IMR-90 (cell line): Measurements from ENCODE around the gene GMPR. TPM values are rescaled to one million over a fixed set of nuclear protein-coding genes. Genes with fewer than 3 reads are reported as not detected.

ENCODE experiments used
- ATAC-seq: fragments of 200-7000 bp; cut with Tn5 transposase; 2 replicates; pipeline ENCODE4 v1.9.1; 2020; ENCODE audit warnings: low read depth, mild to moderate bottlenecking, moderate library complexity
- BruUV-seq: library from RNA; stranded (reverse); fragments of 400-500 nt; replicated peaks from 2 replicates; lab custom pipeline; 2021; lab: Mats Ljungman, UMichigan
- CTCF ChIA-PET: fragments of 300-600 bp; formaldehyde crosslinking; extraction: SDS; loops from one replicate; lab custom pipeline; 2021; ENCODE audit warnings: antibody characterized with exemption; lab: Yijun Ruan, JAX
- POLR2A ChIA-PET: fragments of 300-600 bp; sonication (Branson Sonifier 250); formaldehyde crosslinking; loops from one replicate; lab custom pipeline; 2022; ENCODE audit warnings: antibody characterized with exemption; ENCODE audit not compliant: unreplicated experiment; lab: Charles Lee
- DNase-seq: peaks from one replicate; pipeline ENCODE4 v3.0.0; 2013
- H2AFZ ChIP-seq: replicated peaks from 2 replicates; pipeline ENCODE3; 2013; ENCODE audit warnings: low read length, mild to moderate bottlenecking; ENCODE audit not compliant: poor library complexity
- H2AK5ac ChIP-seq: 2 replicates; pipeline ENCODE4 v1.6.1; 2013; ENCODE audit warnings: low read depth, low read length, inconsistent platforms
- H2AK9ac ChIP-seq: replicated peaks from 2 replicates; pipeline ENCODE3; 2013; ENCODE audit warnings: mild to moderate bottlenecking, low read depth, low read length, moderate library complexity; ENCODE audit not compliant: poor library complexity
- H2BK120ac ChIP-seq: 2 replicates; pipeline ENCODE4 v1.6.1; 2013; ENCODE audit warnings: low read depth, low read length, inconsistent platforms
- H2BK15ac ChIP-seq: 3 replicates; pipeline ENCODE4 v1.6.1; 2013; ENCODE audit warnings: low read depth, low read length, inconsistent platforms
- H2BK20ac ChIP-seq: 2 replicates; pipeline ENCODE4 v1.6.1; 2013; ENCODE audit warnings: low read depth, mild to moderate bottlenecking, inconsistent platforms, low read length, moderate library complexity
- H2BK5ac ChIP-seq: 2 replicates; pipeline ENCODE4 v1.6.1; 2013; ENCODE audit warnings: mild to moderate bottlenecking, low read depth, low read length, inconsistent platforms; ENCODE audit not compliant: poor library complexity, severe bottlenecking
- H3K14ac ChIP-seq: replicated peaks from 2 replicates; pipeline ENCODE4 v1.6.1; 2013; ENCODE audit warnings: low read depth, low read length, inconsistent platforms
- H3K18ac ChIP-seq: 2 replicates; pipeline ENCODE4 v1.6.1; 2013; ENCODE audit warnings: low read depth, low read length, control low read depth
- H3K23ac ChIP-seq: 2 replicates; pipeline ENCODE4 v1.6.1; 2013; ENCODE audit warnings: low read depth, low read length, inconsistent platforms
- H3K27ac ChIP-seq: 2 replicates; pipeline ENCODE4 v1.5.1; 2013; ENCODE audit warnings: mild to moderate bottlenecking, control low read depth, low read length; ENCODE audit not compliant: insufficient read depth
- H3K27me3 ChIP-seq: 2 replicates; pipeline ENCODE4 v1.6.1; 2013; ENCODE audit warnings: low read length; ENCODE audit not compliant: control insufficient read depth, insufficient read depth
- H3K36me3 ChIP-seq: 2 replicates; pipeline ENCODE4 v1.6.1; 2013; ENCODE audit warnings: low read length, mixed read lengths; ENCODE audit not compliant: control insufficient read depth, insufficient read depth
- H3K4ac ChIP-seq: 2 replicates; pipeline ENCODE4 v1.6.1; 2013; ENCODE audit warnings: low read depth, low read length, inconsistent platforms
- H3K4me1 ChIP-seq: 2 replicates; pipeline ENCODE4 v1.6.1; 2013; ENCODE audit warnings: low read length, mixed read lengths; ENCODE audit not compliant: control insufficient read depth, insufficient read depth
- H3K4me2 ChIP-seq: 2 replicates; pipeline ENCODE4 v1.6.1; 2013; ENCODE audit warnings: low read depth, mild to moderate bottlenecking, control low read depth, low read length, moderate library complexity
- H3K4me3 ChIP-seq: 2 replicates; pipeline ENCODE4 v1.5.1; 2013; ENCODE audit warnings: low read depth, mild to moderate bottlenecking, control low read depth, low read length, moderate library complexity; ENCODE audit not compliant: insufficient read depth
- H3K56ac ChIP-seq: 2 replicates; pipeline ENCODE4 v1.6.1; 2013; ENCODE audit warnings: low read length, inconsistent platforms; ENCODE audit not compliant: insufficient read depth; ENCODE audit errors: extremely low read depth
- H3K79me1 ChIP-seq, 2 experiments: 2 replicates each; pipeline ENCODE4 v1.6.1; 2013; ENCODE audit warnings: low read length in 2 of 2, inconsistent platforms in 1 of 2, low read depth in 1 of 2
- H3K9ac ChIP-seq: 2 replicates; pipeline ENCODE4 v1.6.1; 2013; ENCODE audit warnings: low read depth, low read length, control low read depth
- H3K9me1 ChIP-seq: 2 replicates; pipeline ENCODE4 v1.6.1; 2013; ENCODE audit warnings: low read length, inconsistent platforms; ENCODE audit not compliant: insufficient read depth
- H3K9me3 ChIP-seq: 2 replicates; pipeline ENCODE4 v1.6.1; 2013; ENCODE audit warnings: low read length; ENCODE audit not compliant: control insufficient read depth, insufficient read depth
- H4K20me1 ChIP-seq: 2 replicates; pipeline ENCODE4 v1.6.1; 2013; ENCODE audit warnings: low read length, inconsistent platforms; ENCODE audit not compliant: insufficient read depth
- H4K5ac ChIP-seq: 2 replicates; pipeline ENCODE4 v1.6.1; 2013; ENCODE audit warnings: mild to moderate bottlenecking, low read depth, low read length, control low read depth
- H4K8ac ChIP-seq, 2 experiments: 2 replicates each; pipeline ENCODE4 v1.6.1; 2013; ENCODE audit warnings: low read depth in 2 of 2, low read length in 2 of 2, control low read depth in 1 of 2, inconsistent platforms in 1 of 2
- H4K91ac ChIP-seq: 2 replicates; pipeline ENCODE4 v1.6.1; 2013; ENCODE audit warnings: low read depth, low read length, inconsistent platforms; ENCODE audit not compliant: insufficient read depth
- RCOR1 ChIP-seq: IDR thresholded peaks from 2 replicates; pipeline ENCODE4 v1.6.1; 2012; ENCODE audit warnings: mild to moderate bottlenecking, low read length, improper control_type of control experiment; ENCODE audit not compliant: insufficient replicate concordance
- SMC3 ChIP-seq: fragments of 150-350 bp; IDR thresholded peaks from 2 replicates; pipeline ENCODE4 v1.6.1; 2016; ENCODE audit warnings: low read depth, mild to moderate bottlenecking, antibody characterized with exemption, low read length, moderate library complexity
- WGBS, 2 experiments: methylation state at CpG; one replicate each; pipeline versions ENCODE4 v1.1.5 to v1.1.7; 2013; ENCODE audit warnings: missing lambda C conversion rate in 2 of 2; ENCODE audit not compliant: insufficient read length in 1 of 2; ENCODE audit errors: extremely low coverage in 2 of 2; 5-methylcytosine and 5-hydroxymethylcytosine counted together
- dilution Hi-C: fragments of 300-500 bp; cut with HindIII; formaldehyde crosslinking; loops from one replicate; pipeline ENCODE4 v1.14.3; 2018; ENCODE audit warnings: low sequenced_read_pairs; ENCODE audit not compliant: unreplicated experiment
- in situ Hi-C: fragments of 300-500 bp; cut with MboI; formaldehyde crosslinking; loops from 3 replicates; pipeline ENCODE4 v1.14.3; 2019; ENCODE audit warnings: low sequenced_read_pairs, inconsistent platforms, mixed read lengths
- intact Hi-C: fragments of 100-400 bp; cut with micrococcal nuclease; formaldehyde crosslinking; loops from 2 replicates; pipeline ENCODE4 v1.10.0; 2022
- polyA plus RNA-seq, 3 experiments: library from polyadenylated mRNA; depleted of rRNA; stranded (reverse); fragments of >200 nt; gene quantifications; 2 replicates each; pipeline ENCODE4 v1.2.3, GENCODE V29; 2012; ENCODE audit warnings: low replicate concordance in 1 of 3
- total RNA-seq: library from RNA; depleted of rRNA; stranded (reverse); fragments of >200 nt; gene quantifications from 2 replicates; pipeline ENCODE4 v1.2.3, GENCODE V29; 2012

Gene GMPR
- total and polyA plus RNA-seq, 2 of the 4 experiments (the other 2 are of a cell fraction), result 6.3 to 8.6 TPM

DNA sequence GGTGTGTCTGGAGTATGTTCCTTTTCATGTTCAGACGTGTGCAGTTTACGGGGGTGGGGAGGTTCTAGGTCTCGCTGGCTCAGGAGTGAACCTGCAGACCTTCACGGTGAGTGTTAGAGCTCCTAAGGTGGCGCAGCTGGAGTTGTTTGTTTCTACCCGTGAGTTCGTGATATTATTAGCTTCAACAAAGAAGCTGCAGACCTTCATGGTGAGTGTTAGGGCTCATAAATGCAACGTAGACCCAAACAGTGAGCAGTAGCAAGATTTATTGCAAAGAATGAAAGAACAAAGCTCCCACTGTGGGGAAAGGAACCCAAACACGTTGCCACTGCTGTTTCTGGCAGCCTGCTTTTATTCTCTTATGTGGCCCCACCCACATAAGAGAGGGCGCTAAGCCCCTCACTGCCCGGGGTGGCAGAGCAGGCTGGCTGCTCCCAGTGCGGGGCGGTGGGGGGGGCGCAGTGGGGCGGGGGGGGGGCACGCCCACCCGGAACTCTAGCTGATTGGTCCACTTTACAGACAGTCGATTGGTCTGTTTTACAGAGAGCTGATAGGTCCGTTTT, 41.3 kb upstream of the GMPR start:
- no peak overlapping the region for H3K4me2 ChIP-seq
- POLR2A ChIA-PET, result no interaction called here
- H4K8ac ChIP-seq, result no peak overlapping the region
- no peak overlapping the region for H3K14ac ChIP-seq
- dilution Hi-C loops (loop anchor here (25.0 kb wide), 1 partner anchor 510 kb away; no protein-coding TSS in a partner anchor), intact Hi-C loops (no loop called here), in situ Hi-C loops (no loop called here)
- no peak overlapping the region for H3K4ac ChIP-seq
- no peak overlapping the region for H4K91ac ChIP-seq
- H3K9me3 ChIP-seq, result no peaks in the 10 kb centered on the region; the same call in 1 of the 2 replicates
- H3K4me1 ChIP-seq, result no peaks in the 10 kb centered on the region
- no peaks in the 10 kb centered on the region for H3K36me3 ChIP-seq
- no peak overlapping the region for H2AK5ac ChIP-seq
- H4K5ac ChIP-seq, result no peak overlapping the region
- H3K23ac ChIP-seq, result no peak overlapping the region
- H2BK15ac ChIP-seq, result no peak overlapping the region
- H4K20me1 ChIP-seq, result no peaks in the 10 kb centered on the region
- 82% methylated on average over 5 of the region's 19 CpGs; no CpG with 5 or more reads in 1 of the 2 experiments for WGBS, 2 experiments
- H3K56ac ChIP-seq, result no peak overlapping the region
- H2BK20ac ChIP-seq, result no peak overlapping the region
- no peaks in the 10 kb centered on the region for H3K79me1 ChIP-seq
- no peak overlapping the region for H3K27ac ChIP-seq
- H3K9me1 ChIP-seq, result no peaks in the 10 kb centered on the region
- no peak overlapping the region for H3K4me3 ChIP-seq
- no peak overlapping the region for H2BK120ac ChIP-seq
- H2BK5ac ChIP-seq, result no peak overlapping the region
- TF ChIP-seq RCOR1, result no peak
- TF ChIP-seq SMC3, result no peak
- no peak overlapping the region for H2AFZ ChIP-seq
- DNase-seq (no peak), ATAC-seq (no peak)
- no TSS peak for BruUV-seq
- H2AK9ac ChIP-seq, result no peak overlapping the region
- CTCF ChIA-PET, result interaction anchor here (0.6 kb wide), 1 partner anchor 506 kb away, joined by 4 read pairs; no protein-coding TSS in a partner anchor
- H3K27me3 ChIP-seq, result peaks cover 23% of the 10 kb centered on the region
- H3K18ac ChIP-seq, result no peak overlapping the region
- H3K9ac ChIP-seq, result no peak overlapping the region
